Sigmoid colon (tissue), 4 donors: ENCODE results near the gene C1QTNF9B.

Experiments used
- EP300 ChIP-seq, 4 donors: sonication (generic); formaldehyde crosslinking; IDR thresholded peaks; one replicate each; pipeline ENCODE4 v1.6.1; 2017; ENCODE audit warnings: antibody characterized with exemption in 4 of 4
- POLR2A ChIP-seq, 2 donors: fragments of 450-650 bp; IDR thresholded peaks; one replicate each; pipeline ENCODE4 v1.6.1; 2016; ENCODE audit warnings: antibody characterized with exemption in 2 of 2, mild to moderate bottlenecking in 2 of 2, moderate library complexity in 2 of 2
- POLR2AphosphoS5 ChIP-seq, 4 donors: sonication (generic); formaldehyde crosslinking; IDR thresholded peaks; one replicate each; pipeline ENCODE4 v1.6.1; 2017; ENCODE audit warnings: antibody characterized with exemption in 4 of 4
- TF ChIP-seq, protein P1 (sequence below), 4 experiments: fragments of 450-650 bp in 3 of 4; fragments of 200-600 bp in 1 of 4; IDR thresholded peaks; one replicate each; pipeline ENCODE4 v1.5.1; 2016 to 2019; ENCODE audit warnings: antibody characterized with exemption in 4 of 4, mild to moderate bottlenecking in 3 of 4, moderate library complexity in 2 of 4

GRCh38 chr13:23877286-23877685 is 20.0 kb downstream of the C1QTNF9B start:
- TF ChIP-seq POLR2A (IDR thresholded peaks at IDR 0.05) (no peak), POLR2AphosphoS5 (IDR thresholded peaks at IDR 0.05) (no peak), EP300 (IDR thresholded peaks at IDR 0.05) (no peak)
- TF ChIP-seq, protein P1, sequence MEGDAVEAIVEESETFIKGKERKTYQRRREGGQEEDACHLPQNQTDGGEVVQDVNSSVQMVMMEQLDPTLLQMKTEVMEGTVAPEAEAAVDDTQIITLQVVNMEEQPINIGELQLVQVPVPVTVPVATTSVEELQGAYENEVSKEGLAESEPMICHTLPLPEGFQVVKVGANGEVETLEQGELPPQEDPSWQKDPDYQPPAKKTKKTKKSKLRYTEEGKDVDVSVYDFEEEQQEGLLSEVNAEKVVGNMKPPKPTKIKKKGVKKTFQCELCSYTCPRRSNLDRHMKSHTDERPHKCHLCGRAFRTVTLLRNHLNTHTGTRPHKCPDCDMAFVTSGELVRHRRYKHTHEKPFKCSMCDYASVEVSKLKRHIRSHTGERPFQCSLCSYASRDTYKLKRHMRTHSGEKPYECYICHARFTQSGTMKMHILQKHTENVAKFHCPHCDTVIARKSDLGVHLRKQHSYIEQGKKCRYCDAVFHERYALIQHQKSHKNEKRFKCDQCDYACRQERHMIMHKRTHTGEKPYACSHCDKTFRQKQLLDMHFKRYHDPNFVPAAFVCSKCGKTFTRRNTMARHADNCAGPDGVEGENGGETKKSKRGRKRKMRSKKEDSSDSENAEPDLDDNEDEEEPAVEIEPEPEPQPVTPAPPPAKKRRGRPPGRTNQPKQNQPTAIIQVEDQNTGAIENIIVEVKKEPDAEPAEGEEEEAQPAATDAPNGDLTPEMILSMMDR (IDR thresholded peaks at IDR 0.05) = no peak
